HL-60/S4 treated with phorbol 12-myristate 13-acetate at 8.2 ng/mL for 4 days and 3 days (cell line): Measurements from ENCODE around the gene DYRK4.
"Not testable (repeated sequence)": the region's sequence is repeated elsewhere in the genome, so short reads cannot be mapped to it uniquely, and the experiment has no call there.

Experiments
- in situ Hi-C: fragments of 300-500 bp; cut with MboI; formaldehyde crosslinking; loops from 2 replicates; pipeline ENCODE4 v1.15.0; 2022; ENCODE audit warnings: low sequenced_read_pairs

The DYRK4 gene, protein sequence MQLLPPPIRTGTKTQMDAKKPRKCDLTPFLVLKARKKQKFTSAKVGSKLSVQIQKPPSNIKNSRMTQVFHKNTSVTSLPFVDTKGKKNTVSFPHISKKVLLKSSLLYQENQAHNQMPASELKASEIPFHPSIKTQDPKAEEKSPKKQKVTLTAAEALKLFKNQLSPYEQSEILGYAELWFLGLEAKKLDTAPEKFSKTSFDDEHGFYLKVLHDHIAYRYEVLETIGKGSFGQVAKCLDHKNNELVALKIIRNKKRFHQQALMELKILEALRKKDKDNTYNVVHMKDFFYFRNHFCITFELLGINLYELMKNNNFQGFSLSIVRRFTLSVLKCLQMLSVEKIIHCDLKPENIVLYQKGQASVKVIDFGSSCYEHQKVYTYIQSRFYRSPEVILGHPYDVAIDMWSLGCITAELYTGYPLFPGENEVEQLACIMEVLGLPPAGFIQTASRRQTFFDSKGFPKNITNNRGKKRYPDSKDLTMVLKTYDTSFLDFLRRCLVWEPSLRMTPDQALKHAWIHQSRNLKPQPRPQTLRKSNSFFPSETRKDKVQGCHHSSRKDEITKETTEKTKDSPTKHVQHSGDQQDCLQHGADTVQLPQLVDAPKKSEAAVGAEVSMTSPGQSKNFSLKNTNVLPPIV

DNA sequence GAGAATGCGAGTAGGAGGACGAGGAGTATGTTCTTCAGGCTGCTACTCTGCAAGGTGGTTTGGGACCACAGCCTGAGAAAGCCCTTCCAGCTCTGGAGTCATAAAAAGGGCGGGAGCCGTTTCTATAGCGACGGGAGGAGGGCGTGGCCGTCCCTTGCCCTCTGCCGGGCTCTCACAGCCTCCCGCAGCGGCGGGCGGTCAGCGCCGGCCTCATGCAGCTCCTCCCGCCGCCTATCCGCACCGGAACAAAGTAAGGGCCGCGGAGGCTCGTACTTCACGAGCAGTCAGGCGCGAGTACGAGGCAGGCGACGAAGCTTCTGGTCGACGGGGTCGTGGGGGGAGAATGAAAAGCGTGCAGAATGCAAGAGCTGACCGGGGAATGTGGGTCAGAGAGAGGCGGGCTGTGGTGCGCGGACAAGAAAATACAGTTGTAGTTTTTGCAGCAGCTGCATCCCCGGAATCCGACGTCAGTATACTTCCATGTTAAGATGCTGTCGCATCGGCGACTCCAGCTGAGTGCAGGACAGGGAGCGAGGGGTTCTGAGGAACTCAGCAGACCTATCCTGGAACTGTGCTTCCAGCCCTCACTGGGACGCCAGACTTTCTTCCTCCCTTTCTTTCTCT lies at the start of gene DYRK4:
Gene DYRK4, plus strand, starts transcription at position 175 of the 624 bp plus-strand sequence. Its CDS starts 38 bp downstream, at position 213.
- in situ Hi-C loops = no loop called here

DNA sequence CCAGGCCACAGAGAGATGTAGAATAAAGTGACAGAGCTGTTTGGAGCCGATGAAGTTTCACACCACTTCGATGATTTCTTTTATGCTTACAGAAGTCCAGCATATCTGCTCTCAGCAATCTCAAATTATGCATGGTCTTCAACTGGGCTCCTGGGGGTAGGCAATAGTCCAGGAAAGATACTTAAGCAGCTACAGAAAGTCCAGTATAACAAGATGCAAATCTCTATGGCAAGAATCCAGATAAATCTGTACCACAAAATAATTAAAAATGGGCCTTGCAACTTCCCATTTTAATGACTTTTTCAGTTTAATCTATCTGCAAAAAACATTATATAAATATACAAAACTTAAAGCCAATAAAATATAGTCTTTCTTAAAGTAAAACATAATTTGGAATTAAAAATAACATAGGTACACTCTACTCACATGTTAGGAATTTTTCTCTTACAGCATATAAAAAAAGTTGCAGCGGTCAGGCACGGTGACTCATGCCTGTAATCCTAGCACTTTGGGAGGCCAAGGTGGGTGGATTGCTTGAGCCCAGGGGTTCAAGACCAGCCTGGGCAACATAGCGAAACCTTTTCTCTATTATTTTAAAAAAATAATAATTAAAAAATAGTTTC lies 43.8 kb upstream of the DYRK4 start:
- in situ Hi-C loops = no loop called here

DNA sequence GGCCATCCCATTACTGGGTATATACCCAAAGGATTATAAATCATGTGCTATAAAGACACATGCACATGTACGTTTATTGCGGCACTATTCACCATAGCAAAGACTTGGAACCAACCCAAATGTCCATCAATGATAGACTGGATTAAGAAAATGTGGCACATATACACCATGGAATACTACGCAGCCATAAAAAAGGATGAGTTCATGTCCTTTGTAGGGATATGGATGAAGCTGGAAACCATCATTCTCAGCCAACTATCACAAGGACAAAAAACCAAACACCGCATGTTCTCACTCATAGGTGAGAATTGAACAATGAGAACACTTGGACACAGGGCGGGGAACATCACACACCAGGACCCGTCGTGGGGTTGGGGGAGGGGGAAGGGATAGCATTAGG lies 38.6 kb upstream of the DYRK4 start:
- in situ Hi-C loops = not testable (repeated sequence)

DNA sequence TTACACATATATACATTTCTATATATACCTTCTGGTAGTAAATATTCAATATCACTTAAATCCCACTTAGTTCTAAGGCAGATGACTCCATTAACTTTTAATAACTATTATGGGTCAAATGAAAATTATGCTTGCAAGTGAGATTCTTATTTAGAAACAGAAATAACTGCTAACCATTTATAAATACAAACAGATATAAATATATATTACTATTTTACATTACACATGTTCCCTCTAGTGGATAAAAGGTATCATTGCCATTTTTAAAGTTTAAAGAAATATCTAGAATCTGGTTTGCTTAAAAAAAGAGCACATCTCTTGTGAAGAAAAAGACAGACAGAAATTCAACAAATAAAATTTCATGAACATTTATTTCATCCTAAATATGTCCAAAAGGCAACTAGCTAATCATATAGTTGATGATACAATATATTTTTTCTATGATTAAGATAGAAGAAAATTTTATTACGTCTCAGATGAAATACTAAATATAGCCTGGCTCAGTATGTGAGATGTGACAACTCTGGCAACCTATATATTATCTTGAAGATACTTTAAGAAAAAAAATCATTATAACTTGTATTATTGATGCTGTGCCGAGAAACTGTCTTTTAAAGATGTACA lies 35.0 kb upstream of the DYRK4 start:
- in situ Hi-C loops = no loop called here

DNA sequence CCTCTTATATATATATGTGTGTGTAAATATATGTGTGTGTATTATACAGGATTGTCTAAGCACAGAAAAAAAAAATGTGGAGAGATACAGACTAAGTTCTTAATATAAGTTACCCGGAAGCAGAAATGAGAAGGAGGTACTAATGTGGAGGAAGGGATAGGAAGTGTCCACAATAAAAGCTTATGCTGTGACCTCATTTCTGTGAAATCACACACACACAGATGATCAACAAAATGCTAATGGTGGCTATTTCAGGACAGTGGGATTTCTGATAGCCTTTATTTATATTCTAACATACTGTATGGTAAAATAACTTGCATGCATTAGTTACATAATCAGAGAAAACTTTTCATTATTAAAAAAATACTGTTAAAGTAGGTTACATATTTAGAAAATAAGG lies 31.8 kb upstream of the DYRK4 start:
- in situ Hi-C loops = no loop called here

DNA sequence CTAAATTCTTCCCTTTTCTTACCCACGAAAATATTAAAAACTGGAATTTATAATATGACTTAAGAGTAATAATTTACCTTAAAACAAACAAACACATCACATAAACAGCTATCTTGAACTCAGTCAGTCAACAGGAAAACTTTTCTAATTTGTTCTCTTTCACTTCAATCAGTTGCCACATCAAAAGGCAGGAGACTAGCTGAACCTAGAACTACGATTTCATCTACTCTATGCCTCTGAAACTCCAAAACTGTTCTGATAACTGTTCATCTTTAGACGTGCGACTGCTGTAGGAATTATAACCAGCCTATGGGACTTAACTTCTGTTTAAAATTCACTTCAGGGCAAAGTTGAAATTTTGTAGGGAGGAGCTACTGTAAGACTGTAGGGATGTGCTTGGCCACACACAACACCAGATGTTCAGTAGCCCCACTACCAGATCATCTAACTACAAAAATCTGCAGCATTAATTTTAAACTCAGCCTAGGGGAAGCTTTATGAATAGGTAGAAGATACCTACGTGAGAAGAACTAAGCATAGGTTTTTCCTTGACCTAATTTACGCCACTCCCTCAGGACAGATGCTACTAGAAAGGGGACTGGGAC lies 30.9 kb upstream of the DYRK4 start:
- in situ Hi-C loops = no loop called here

DNA sequence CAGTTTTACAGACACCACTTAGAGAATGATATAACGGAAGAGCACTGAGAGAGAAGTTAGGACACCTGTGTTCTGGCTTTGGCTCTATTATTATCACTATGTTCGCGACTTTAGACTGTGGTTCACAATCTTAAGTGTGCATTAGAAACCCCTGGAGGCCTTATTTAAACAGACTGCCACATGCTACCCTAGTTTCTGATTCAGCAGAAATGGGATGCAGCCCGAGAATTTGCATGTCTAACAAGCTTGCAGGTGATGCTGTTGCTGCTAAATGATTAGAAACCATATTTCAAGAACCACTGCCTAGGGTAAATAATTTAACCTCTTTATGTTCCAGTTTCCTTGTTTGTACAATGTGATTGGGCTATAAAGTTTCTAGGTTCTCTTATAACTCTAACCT lies 26.9 kb upstream of the DYRK4 start:
- in situ Hi-C loops = no loop called here

DNA sequence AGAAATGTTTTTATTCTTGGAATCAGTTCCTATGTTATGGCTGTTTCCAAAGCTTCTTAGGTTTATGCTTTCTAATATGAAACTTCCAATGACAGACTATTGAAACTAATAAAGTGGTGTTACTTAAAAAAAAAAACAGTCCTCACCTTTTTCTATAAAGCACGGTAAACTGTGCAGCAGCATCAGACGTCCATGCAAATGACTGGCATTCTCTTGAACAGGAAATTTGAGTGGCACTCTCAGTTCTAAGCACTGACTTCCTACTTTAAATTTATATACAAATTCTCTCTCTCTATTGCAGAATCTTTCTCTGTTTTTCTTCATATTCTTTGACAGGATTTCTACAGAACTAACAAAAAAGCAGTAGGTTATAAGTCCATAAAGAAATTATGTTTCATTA lies 26.1 kb upstream of the DYRK4 start:
- in situ Hi-C loops = no loop called here

DNA sequence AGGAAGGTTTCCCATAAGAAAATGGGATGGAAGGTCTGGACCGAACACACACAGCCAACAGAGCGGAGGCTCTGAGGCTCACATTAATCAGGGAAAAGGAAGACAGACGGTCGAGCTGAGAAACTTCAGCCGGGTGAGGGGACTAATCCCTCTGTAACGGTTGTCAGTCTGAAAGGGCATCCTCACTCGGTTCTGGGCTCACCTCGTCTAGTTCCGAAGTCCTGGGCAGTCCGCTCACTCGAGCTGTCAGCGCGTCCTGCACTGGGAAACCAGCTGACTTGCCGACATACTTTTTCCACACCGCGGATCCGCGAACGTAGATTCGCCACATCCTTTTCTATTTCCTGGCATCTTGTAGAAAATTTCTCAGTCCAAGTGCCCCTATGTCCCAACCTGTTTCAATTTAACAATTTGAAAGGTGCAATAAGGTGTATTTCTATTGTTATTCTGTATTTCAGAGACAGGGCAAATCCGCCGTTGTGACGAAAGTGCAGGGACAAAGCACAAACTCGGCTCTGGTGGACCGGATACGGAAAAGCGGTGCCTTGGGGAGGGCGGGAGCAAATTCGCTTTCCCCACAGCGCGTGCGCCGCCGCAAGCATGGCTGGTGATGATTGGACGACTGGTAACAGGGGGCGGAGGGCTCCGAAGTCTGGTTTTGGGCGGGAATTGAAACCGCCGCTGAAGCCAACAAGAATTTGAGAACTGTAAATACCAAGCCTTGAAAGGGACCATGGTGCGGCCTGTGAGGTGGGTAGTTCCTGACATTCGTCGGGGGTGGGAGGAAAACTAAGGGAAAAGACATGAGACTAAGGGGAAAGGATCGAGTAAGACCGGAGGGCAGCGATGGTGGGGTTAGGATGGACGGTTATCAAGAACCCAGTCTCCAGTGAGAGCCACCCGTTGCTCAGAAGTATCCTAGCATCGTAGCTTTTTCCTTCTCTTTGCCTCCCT lies 23.5 kb upstream of the DYRK4 start, which contains the start of gene RAD51AP1:
Gene RAD51AP1, plus strand, starts transcription at position 684 of the 954 bp plus-strand sequence. Its CDS starts 50 bp downstream, at position 734.
- in situ Hi-C loops = no loop called here

DNA sequence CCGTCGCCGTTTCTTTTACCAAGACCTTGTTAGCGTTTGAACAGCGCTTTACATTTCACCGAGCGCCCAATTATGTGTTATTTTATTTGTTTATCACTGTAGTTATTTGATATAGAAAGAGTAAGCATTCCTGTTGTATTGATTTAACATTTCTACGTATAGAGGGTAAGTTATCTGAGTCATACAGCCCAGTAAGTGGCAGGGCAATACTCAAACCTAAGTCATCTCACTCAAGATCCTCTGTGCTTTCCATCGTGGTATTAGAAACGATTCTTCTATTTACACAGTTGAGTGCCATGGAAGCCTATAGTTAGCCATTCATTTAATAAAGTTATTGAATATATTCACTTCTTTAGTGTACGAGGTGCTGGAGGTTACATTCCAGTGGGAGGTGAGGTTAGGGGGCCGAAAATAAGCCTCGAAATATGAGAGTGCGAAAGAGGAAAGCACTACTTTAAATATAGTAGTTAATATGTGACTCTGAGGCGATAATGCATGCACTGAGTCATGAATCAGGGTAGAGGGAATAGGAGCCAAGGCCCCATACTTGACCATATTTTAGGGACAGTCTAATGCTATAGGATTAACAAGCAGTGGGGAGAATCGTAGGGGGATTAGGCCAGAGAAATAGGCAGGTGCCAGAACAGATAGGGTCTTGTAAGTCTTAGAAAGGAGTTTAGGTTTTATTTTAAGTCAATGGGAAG lies 22.7 kb upstream of the DYRK4 start:
- in situ Hi-C loops = no loop called here

DNA sequence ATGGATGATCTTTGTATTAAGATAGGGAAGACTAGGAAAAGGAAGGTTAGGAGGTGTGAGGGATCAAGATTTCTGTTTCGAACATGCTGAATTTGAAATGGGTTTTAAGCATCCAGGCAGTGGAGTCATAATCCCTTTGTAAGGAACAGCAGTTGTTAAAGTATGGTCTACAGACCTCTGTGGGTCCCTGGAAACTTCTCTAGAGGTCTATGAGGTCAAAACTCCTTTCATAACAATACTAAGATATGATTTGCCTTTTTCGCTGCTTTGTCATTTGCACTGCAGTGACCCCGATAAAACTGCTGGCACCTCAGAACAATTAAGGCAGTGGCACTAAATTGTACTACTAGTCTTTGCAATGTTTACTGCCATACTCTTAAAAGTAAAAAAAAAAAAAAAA lies 21.8 kb upstream of the DYRK4 start:
- in situ Hi-C loops = no loop called here

DNA sequence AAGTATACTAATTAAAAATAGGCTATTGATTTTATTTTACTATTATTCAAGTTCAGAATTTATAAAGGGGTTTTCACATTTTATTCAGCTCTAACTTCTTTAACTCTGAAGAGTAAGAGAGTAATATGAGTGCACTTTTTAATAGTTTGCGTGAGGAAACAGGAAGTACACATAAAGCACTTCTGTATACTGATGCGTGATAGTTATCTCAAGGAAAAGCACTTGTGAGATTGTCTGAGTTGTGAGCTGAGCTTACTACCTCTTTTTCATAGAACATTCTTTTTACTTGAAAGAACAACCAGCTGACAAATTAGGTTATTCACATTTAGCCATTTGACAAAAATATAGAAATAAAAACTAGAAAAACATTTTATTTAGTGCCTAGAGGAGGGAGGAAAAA lies 21.4 kb upstream of the DYRK4 start:
- in situ Hi-C loops = no loop called here

DNA sequence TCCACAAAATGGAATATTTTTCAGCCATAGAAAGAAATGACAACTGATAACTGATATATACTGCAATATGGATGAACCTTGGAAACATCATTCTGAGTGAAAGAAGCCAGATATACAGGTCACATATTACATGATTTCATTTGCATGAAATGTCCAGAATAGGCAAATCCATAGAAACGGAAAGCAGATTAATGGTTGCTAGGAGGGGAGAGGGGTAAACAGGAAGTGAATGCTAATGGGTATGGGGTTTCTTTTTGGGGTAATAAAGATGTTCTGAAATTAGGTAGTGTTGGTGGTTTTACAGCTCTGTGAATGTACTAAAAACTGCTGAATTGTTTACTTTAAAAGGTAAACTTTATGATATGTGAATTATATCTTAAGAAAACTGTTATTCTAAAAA lies 16.8 kb upstream of the DYRK4 start:
- in situ Hi-C loops = no loop called here

DNA sequence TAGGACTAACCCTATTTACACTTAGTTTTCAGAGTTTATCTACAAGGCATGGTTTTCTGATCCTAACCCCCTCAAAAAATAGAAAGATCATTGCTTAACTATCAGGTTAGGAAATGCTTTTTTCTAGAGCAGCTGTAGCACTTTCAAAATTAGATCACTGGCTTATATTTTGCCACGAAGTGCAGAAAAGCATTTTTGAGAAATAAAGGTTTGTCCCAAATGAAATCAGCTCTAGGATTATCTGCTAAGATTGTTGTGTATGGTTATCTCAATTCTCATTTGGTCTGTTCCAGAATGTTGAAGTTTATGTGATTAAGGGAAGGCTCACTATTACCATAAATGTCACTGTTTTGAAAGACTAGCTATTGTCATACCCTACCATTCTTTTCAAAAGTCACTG lies 9.8 kb upstream of the DYRK4 start:
- in situ Hi-C loops = no loop called here

DNA sequence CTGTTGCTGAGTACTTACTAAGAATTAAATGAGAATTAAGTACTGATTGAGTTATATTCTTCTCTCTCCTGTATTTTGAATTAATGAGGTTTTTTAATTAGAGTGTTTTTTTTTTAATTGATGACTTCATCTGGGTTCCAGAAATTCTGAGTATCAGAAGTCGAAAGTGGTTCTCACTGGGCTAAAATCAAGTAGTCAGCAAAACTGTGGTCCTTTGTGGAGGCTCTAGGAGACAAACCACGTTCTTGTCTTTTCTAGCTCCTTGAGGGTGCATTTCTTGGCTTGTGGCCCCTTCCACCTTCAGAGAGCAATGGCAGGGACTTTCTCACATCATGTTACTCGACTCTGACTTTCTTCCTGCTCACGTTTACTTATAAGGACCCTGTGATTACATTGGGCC lies 8.1 kb upstream of the DYRK4 start:
- in situ Hi-C loops = no loop called here

DNA sequence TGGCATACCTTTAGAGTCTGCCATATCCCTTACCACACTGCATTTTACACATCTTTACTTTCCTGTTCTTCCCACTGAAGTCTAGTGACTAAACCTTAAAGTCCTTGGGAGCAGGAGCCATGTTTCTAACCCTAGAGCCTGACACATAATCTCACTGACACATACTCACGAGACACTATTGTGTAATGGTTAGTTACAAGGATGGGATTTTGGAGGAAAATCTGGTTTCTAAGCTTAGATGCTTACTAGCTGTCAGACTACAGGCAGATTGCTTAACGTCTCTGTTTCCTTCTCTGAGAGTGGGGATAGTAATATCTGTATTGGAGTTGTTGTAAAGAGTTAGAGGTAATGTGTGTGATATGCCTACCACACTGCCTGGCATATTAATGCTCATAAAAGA lies 6.2 kb upstream of the DYRK4 start:
- in situ Hi-C loops = no loop called here

DNA sequence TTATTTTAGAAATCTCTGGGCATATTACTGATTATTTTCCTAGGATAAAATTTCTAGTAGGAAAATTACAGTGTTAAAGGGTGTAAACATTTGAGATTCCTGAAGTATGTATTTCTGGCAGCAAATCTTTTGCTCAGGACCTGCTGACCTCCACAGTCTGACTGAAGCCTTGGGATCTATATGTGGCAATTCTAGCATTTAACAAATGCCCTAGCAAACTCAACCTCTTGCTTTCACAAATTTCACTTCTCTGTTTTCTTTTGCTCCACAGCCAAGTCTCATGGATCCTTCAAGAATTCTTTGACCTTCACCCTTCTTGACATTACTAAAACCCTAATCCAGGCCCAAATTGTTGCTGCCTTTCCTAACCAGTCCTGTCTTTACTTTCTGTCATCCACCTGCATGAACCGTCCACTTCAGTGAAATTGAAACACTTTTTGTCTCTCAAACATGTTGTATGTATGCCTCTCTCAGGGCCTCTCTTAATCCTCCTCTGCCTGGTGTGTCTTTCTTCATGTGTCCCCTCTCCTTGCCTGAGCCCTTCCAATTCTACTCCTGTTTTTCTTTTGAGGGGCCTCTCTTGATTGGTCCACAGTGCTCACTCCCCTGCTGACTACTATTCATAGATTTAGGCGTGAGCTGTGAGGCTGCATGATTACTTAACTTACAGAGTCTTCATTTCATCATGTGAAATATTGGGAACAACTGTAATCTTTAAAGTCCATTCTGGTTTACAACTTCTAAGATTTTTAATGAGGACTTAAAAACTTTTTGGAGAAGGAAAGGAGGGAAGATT lies 5.1 kb upstream of the DYRK4 start:
- in situ Hi-C loops = no loop called here

DNA sequence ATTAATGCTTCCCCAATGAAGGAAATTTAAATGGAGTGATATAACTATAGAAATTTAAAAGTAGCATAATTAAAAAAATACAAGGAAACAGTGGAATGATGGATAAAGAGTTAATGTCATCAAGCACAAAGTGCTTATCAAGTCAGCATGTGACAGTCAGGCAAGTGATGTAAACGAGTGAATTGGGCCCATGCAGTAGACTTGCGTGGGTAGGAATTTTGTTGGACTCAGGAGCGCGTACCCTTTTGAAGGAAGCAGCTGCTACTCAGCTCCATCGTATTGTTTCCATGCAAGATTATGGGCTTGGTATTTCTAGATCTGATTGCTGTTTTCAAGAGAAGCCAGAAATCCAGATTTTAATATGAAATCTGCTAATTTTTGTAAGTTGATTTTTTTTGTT lies 4.4 kb upstream of the DYRK4 start:
- in situ Hi-C loops = no loop called here
